Measurements from ENCODE around the gene OR6C3.
"Not testable (repeated sequence)": the region's sequence is repeated elsewhere in the genome, so short reads cannot be mapped to it uniquely, and the experiment has no call there.

Gene OR6C3

DNA sequence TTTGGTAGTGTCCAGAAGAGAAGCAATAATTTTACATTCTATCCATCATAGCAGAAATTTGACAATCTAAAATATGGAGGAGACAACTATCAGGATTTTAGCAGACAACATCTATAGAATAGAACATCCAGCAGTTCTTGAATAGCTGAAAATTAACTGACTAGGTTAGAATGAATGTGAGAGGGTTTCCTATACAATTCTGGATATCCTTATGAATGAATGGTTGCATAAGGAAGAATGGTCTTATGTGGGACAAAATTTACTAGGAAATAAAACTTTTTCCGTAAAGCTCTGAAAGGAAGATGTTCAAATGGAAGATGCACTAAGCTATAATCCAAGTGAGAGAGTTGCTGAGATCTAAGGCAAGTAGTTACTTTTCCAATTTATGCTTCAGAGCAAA is at the start of gene OR6C3:
TSS of gene OR6C3 (plus strand) at position 301 of the 400 bp plus-strand sequence. CDS start 955 bp downstream, outside the sequence.
- no peak for DNase-seq

DNA sequence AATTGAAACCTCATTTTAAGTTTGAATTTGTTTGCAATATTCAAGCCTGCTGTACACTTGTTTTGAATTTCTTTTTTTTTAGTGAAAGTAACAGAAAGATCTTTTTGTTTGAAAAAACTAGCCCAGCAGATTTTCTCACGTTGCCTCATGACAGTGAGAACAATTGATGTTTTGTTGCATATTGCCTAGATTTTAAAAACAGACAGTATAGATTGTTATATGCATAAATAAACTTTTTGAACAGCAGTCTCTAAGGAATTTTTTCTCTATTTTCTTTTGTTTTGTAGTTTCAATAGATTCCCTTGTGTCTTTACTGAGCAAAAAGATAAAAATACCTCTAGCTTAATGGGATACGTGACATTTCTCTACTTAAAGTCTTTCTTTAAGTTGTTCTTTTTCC is 49.6 kb upstream of the OR6C3 start:
- DNase-seq = no peak

DNA sequence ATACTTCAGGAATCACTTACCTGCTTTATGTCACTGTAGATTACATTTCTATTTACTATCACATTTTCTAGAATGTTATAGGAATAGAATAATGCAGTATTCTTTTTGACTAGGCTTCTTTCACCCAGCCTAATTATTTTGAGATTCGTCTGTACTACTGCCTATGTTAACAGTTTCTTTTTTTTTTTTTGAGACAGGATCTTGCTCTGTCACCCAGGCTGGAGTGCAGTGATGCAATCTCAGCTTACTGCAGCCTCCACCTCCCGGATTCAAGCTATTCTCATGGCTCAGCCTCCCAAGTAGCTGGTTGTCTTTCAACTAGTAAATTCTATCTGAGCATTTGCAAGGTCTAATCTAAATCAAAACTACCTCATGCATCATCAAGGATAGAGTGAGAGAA is 40.5 kb upstream of the OR6C3 start:
- no peak for DNase-seq

DNA sequence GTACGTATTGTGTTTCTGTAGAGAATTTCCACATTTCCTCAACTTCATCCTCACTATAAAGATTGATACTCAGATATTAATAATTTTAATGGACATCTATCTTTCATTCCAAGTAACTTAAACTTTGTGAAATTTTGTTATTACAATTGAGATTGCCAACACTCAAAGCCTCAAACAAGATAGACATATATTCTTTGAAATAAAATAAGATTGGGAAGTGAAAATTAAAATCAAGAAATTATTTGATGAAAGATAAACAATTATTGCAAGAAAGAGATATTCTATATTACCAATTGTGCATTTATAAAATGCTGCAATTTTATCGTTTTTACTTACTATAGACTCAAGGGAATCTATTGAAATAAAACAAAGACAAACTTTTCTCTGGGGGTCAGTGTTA is 34.1 kb upstream of the OR6C3 start, which contains the start of gene OR6C6:
TSS of gene OR6C6 (minus strand) at position 101 of the 400 bp plus-strand sequence. CDS start 1,337 bp downstream, outside the sequence.
- DNase-seq = no peak

DNA sequence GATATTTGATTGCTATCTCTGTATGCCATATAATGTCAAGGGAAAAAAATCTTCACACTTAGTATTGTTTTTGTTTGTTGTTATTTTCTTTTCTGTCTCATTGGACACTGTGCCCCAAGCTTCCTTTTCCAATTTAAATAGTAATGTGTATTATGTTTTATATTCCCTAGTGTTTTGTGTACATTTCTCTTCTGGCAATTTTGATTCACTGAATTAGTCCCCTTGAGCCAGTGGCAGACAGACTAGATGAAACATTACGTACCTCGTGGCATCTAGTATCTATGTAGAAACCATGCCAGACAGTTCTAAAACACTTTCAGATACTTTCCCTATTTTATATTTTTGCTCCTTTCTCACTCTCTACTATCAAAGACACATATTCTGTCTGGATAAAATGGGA is 16.5 kb upstream of the OR6C3 start, which contains the start of gene OR6C1:
TSS of gene OR6C1 (plus strand) at position 301 of the 400 bp plus-strand sequence. CDS start 6,257 bp downstream, outside the sequence.
- no peak for DNase-seq

DNA sequence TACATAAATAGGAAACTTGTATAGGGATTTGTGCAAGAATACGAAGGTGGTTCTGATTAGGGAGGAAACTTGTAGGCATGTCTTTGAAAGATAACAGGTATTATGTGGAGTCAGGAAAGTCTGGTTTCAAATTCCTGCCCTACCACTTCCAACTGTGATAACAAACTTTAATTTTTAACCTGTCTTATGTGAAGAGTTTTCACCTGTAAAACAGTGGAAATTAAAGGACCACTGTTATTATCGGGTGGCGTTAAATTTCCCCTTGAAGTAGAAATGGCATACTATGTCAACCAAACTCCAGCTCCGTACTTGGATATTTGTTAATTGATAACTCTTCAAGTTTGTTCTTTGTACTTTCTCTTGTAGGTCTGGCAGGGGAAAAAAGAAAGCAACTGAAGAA is 10.3 kb upstream of the OR6C3 start:
- DNase-seq = no peak

DNA sequence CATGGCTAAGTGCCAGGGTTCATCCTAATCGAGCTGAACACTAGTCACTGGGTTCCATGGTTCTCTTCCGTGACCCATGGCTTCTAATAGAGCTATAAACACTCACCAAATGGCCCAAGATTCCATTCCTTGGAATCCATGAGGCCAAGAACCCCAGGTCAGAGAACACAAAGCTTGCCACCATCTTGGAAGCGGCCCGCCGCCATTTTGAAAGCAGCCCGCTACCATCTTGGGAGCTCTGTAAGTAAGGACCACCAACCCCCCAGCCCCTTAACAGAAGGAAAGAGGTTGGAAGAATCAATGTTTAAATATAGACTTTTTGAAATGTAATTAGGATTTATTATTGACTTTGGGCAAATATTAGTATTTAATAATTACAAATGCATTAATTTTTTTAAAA is 4.7 kb upstream of the OR6C3 start:
- DNase-seq = not testable (repeated sequence)

DNA sequence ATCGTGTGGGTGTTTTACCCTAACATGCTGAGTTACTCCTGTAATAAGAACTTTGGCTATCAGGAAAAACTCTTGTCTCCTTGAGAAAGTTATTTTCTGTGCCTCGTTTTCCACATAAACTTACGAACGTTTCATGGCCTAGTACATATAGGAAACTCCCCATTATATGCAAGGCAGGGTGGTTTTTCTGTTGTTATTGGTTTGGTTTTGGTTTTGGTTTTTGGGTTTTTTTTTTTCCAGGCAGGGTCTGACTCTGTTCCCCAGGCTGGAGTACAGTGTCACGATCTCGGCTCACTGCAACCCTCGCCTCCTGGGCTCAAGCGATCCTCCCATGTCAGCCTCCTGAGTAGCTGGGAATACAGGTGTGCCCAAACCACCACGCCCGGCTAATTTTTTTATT is 5.5 kb downstream of the OR6C3 start:
- no peak for DNase-seq

DNA sequence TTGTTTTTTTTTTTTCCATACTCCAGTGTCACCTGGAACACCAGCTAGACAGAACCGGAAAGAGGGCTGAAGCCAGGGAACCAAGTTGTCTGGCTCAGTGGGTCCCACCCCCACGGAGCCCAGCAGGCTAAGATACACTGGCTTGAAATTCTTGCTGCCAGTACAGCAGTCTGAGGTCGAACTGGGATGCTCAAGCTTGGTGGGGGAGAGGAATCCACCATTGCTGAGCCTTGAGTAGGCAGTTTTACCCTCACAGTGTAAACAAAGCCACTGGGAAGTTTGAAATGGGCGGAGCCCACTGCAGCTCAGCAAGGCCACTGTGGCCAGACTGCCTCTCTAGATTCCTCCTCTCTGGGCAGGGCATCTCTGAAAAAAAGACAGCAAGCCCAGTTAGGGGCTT is 24.8 kb downstream of the OR6C3 start:
- not testable (repeated sequence) for DNase-seq

DNA sequence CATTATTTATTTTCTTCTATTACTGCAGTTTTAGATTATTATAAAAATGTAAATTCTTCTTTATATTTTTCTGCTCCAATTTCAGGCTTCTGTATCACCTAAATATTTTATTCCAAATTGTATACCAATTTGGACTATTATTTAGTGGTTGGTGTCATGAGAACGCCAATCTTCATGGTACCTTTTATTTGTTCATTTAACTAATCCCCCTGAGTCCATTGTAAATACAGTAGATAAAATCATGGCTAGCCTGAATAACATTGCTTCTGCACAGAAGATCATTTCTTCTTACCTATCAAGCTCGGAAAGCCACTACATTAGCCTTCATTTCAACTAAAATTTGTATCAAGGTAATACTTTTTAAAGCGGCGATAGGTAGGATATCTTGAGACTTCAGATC is 32.1 kb downstream of the OR6C3 start, which contains the start of gene OR6C75:
TSS of gene OR6C75 (plus strand) at position 301 of the 400 bp plus-strand sequence. CDS start 2,136 bp downstream, outside the sequence.
- DNase-seq = no peak

DNA sequence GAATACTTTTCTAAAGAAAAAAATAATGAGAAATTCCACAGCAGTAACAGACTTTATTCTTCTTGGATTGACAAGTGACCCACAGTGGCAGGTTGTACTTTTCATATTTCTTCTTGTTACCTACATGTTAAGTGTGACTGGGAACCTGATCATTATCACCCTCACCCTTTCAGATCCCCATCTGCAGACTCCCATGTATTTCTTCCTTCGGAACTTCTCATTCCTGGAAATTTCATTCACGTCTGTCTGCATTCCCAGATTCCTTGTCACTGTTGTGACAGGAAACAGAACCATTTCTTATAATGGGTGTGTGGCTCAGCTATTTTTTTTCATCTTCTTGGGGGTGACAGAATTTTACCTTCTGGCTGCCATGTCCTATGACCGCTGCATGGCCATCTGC is 34.5 kb downstream of the OR6C3 start:
- DNase-seq = no peak

DNA sequence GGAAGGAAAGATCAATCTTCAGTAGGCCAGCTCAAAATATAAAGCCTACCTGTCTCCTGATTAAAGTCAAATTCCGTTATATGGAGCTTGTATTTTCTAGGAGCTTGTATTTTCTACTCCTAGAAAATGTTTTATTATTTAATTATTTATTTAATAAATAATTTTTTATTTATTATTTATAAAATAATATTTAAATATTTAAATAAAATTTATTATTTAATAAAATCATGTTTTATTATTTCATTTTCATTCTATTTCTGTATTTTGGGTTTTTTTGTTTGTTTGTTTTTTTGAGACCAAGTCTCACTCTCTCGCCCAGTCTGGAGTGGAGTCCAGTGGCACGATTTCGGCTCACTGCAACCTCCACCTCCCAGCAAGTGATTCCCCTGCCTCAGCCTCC is 42.0 kb downstream of the OR6C3 start:
- DNase-seq = no peak
